Measurements from ENCODE around the gene ACTR3.
"Not testable (repeated sequence)": the region's sequence is repeated elsewhere in the genome, so short reads cannot be mapped to it uniquely, and the experiment has no call there.

ACTR3 gene

DNA sequence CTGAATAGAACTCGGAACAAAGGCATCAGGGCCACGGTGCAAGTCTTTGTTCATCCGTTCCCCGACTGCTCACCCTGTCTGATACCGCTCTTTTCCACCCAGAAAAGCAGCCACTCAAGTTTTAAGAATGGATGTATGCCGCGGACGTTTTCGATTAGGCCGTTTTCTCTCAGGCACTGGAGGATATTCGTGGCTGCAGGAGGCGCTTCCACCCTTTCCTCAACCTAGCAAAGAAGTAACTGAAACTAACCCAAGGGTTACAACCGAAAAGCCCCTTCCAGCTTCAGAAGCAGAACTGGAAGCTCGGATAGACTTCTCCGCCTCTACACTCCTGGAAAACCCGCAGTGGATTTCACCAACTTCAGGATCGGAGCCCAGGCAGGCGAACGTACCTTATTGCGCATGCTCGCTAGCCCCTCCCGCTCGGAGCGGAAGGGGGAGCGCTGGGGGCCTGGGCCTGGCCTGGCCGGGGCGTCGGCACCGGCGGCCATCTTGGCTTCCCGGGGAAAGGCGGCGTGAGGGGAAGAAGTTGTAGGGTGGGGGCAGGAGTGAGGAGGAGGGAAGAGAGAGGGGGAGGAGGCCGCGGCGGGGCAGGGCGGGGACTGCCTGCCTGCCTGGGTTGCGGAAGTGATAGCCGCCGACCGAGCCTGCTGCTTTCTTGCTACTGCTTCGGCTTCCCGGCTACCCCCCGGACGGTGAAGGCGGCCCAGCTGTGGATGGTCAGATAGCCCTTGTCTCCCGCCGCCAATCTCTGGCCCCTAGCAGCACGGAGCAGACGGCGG is at the start of gene ACTR3:
TSS of gene ACTR3 (plus strand) at position 619 of the 782 bp plus-strand sequence. CDS start 191 bp downstream, outside the sequence.
- peak; percentile 21 for TF ChIP-seq CTCF (IDR thresholded peaks at IDR 0.05; ENCODE audit: insufficient read depth, low read length, poor library complexity, severe bottlenecking)
- H3K4me3 ChIP-seq (replicated peaks; ENCODE audit: low read depth, low read length): peak within 1 kb of the TSS; percentile 97
- no peaks in the 10 kb centered on the region for H3K36me3 ChIP-seq (ENCODE audit: control insufficient read depth, insufficient read depth, low read length)
- no peaks in the 10 kb centered on the region for H3K27me3 ChIP-seq (replicated peaks; ENCODE audit: control insufficient read depth, insufficient read depth, low read length)
- peak; percentile 99 for DNase-seq (ENCODE audit: extremely low read depth, insufficient read length)

DNA sequence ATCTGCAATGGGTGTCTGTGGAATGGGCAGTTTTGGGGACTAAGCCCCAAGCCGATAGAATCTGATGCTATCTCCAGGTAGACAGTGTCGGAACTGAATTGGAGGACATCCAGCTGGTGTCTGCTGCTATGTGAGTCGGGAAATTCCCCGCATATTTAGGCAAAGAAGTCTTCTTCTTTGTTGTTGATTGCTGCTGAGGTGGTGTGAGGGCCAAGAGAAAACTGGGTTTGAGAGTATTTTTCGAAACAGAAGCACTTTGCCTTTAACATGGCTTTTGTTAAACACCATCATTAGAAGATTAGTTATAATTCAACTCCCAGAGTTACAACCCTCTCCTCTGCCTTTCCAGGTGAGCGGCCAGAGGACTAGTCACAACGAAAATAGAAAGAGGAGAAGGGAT is 49.4 kb upstream of the ACTR3 start:
- no peak for TF ChIP-seq CTCF (IDR thresholded peaks at IDR 0.05; ENCODE audit: insufficient read depth, low read length, poor library complexity, severe bottlenecking)

GRCh38 chr2:113842919-113843736 is 46.8 kb upstream of the ACTR3 start:
- DNase-seq (ENCODE audit: extremely low read depth, insufficient read length): no peak
- TF ChIP-seq CTCF (IDR thresholded peaks at IDR 0.05; ENCODE audit: insufficient read depth, low read length, poor library complexity, severe bottlenecking): no peak
- H3K27me3 ChIP-seq (replicated peaks; ENCODE audit: control insufficient read depth, insufficient read depth, low read length): no peaks in the 10 kb centered on the region
- H3K36me3 ChIP-seq (ENCODE audit: control insufficient read depth, insufficient read depth, low read length): no peaks in the 10 kb centered on the region
- H3K4me3 ChIP-seq (replicated peaks; ENCODE audit: low read depth, low read length): no peak overlapping the region

More for the DNA sequence above, 49.4 kb upstream of the ACTR3 start:
- Histone ChIP-seq H3K4me3 (replicated peaks; ENCODE audit: low read depth, low read length) (no peak overlapping the region), H3K27me3 (replicated peaks; ENCODE audit: control insufficient read depth, insufficient read depth, low read length) (no peaks in the 10 kb centered on the region), H3K36me3 (ENCODE audit: control insufficient read depth, insufficient read depth, low read length) (no peaks in the 10 kb centered on the region)
- DNase-seq (ENCODE audit: extremely low read depth, insufficient read length): no peak

DNA sequence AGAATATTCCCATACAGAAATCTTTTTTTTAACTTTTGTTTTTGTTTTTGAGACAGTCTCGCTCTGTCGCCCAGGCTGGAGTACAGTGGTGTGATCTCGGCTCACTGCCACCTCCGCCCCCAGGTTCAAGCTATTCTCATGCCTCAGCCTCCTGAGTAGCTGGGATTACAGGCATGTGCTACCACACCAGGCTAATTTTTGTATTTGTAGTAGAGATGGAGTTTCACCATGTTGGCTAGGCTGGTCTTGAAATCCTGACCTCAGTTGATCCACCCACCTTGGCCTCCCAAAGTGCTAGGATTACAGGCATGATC is 46.2 kb upstream of the ACTR3 start:
- H3K36me3 ChIP-seq (ENCODE audit: control insufficient read depth, insufficient read depth, low read length); H3K4me3 ChIP-seq (replicated peaks; ENCODE audit: low read depth, low read length); H3K27me3 ChIP-seq (replicated peaks; ENCODE audit: control insufficient read depth, insufficient read depth, low read length); DNase-seq (ENCODE audit: extremely low read depth, insufficient read length): not testable (repeated sequence)

- DNase-seq (ENCODE audit: extremely low read depth, insufficient read length): no peak
- Histone ChIP-seq H3K36me3 (ENCODE audit: control insufficient read depth, insufficient read depth, low read length) (no peaks in the 10 kb centered on the region), H3K4me3 (replicated peaks; ENCODE audit: low read depth, low read length) (no peak overlapping the region), H3K27me3 (replicated peaks; ENCODE audit: control insufficient read depth, insufficient read depth, low read length) (no peaks in the 10 kb centered on the region)
- no peak for TF ChIP-seq CTCF (IDR thresholded peaks at IDR 0.05; ENCODE audit: insufficient read depth, low read length, poor library complexity, severe bottlenecking)
Observed at GRCh38 chr2:113845261-113845660, 44.6 kb upstream of the ACTR3 start.

GRCh38 chr2:113845796-113846195 is 44.1 kb upstream of the ACTR3 start:
- not testable (repeated sequence) for H3K27me3 ChIP-seq (replicated peaks; ENCODE audit: control insufficient read depth, insufficient read depth, low read length); H3K36me3 ChIP-seq (ENCODE audit: control insufficient read depth, insufficient read depth, low read length); H3K4me3 ChIP-seq (replicated peaks; ENCODE audit: low read depth, low read length); DNase-seq (ENCODE audit: extremely low read depth, insufficient read length)

Data from GM06990 (cell line).